GM18502 (cell line): ENCODE data around the gene NPC1L1.

Source experiments
- ATAC-seq: cut with Tn5 transposase; IDR thresholded peaks from one replicate; pipeline ENCODE4 v1.9.1; 2021; ENCODE audit warnings: mild to moderate bottlenecking; ENCODE audit not compliant: unreplicated experiment, poor library complexity

The NPC1L1 gene

DNA sequence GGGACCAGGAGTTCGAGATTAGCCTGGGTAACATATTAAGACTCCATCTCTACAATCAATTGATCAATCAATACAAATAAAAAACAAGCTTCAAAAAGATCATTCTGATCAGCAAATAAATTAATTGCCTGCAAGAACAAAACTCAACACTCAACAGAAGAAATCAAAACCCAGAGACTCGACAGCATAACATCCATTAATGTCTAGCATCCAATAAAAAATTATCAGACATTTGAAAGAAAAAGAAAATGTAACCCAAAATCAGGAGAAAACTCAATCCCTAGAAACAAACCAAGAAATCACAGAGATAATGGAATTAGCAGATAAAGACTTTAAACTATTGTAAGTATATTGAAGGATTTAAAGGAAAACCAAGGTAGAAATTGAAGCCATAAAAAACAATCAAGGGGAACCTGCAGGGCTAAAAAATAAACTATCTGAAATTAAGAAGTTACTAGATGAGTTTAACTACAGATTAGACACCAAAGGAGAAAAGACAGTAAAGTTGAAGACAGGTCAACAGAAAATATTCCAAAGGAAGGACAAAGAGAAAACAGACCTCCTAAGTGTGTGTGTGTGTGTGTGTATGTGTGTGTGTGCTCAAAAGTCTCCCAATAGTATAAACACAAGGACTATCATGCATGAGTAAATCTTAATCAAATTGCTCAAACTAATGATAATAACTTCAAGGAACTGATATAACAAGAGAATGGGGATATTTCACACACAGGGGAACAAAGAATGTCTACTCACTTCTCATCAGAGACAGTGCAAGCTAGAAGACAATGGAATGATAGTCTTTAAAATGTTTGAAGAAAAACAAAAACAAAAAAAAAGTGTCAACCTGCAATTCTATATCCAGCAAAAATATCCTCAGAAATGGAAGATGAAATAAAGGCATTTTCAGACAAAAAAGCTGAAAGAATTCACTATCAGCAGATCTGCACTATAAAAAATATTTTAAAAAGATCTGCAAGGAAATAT, 58.3 kb downstream of the NPC1L1 start:
- no peak for ATAC-seq

DNA sequence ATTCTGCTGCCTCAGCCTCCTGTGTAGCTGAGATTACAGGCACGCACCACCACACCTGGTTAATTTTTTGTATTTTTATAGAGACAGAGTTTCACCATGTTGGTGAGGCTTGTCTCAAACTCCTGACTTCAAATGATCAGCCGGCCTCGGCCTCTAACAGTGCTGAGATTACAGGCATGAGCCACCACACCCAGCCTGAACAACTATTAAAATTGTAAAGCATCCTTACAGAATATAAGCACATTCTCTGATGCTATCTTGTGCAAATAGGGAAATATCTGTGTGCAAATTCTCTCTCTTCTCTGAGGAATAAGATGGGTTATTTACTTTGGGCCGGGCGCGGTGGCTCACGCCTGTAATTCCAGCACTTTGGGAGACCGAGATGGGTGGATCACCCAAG, 63.2 kb downstream of the NPC1L1 start:
- no peak for ATAC-seq

DNA sequence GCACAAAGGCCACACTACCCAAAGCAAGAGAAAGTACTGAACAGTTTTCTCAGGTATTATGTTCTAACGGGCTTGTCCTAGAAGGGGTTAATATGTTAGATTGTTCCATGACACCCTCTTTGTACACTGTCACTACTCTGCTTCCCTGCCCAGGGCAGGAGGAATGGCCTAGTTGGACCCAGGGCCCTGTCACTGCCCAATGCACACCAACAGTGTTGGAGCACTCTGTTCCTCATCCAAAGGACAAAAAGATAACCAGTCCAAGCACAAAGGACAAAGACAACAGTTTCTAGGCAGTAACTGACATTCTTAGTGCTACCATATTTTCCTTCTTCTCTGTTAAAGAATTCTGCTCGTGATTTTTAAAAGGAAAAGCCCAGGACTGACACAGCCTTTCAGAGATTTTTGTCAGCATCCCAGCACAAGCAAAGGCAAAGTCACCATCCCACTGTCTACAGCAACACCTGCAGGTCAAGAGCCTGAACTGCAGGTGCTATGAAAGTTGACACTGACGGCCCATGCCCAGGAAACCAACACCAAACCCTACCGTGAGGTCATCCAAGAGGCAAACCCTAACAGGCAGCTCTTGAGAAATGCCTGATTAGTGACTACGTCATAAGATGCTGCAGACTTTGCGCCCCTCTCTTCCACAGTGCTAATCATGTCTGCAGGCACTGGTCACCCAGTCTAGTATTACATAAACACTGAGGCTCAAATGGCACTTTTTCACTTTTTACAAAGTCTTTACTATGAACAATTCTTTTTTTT, 63.9 kb downstream of the NPC1L1 start:
- ATAC-seq = peak; percentile 90

DNA sequence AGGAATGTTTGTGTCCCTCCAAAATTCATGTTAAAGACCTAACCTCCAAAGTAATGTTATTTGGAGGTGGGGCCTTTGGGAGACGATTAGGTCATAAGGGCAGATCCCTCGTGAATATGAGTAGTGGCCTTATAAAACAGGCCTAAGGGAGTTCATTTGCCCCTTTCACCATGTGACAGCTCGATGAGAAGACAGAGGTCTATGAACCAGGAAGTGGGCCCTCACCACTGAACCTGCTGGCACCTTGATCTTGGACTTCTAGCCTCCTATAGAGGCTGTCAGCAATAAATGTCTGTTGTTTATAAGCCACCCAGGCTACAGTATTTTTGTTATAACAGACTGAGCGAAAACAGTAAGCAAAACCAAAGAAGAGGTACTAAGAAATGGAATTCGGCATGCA, 64.8 kb downstream of the NPC1L1 start:
- ATAC-seq = no peak

GRCh38 chr7:44473295-44473694, 67.8 kb downstream of the NPC1L1 start:
- ATAC-seq = no peak

GRCh38 chr7:44472843-44473242, 68.3 kb downstream of the NPC1L1 start:
- no peak for ATAC-seq

- no peak for ATAC-seq
Observed at GRCh38 chr7:44471850-44472249, 69.3 kb downstream of the NPC1L1 start.

DNA sequence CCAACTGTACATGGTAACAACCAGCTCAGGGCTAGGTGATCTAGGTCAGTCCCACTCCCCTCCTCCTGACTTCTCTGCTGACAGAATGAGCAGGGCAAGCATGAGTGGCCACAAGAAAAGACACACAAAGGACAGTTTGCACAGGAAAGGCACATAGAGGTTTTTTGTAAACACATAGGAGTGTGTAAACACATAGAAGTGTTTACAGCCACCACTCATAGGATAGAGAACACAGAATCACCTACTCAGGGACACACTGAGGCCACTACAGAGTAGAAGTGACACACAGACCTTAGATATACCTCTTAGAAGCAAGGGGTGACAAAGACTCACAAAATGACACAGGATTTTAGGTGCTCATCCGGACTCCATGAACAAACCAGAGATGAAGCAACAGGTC, 69.7 kb downstream of the NPC1L1 start:
- no peak for ATAC-seq

GRCh38 chr7:44470628-44471245, 70.4 kb downstream of the NPC1L1 start:
- no peak for ATAC-seq

DNA sequence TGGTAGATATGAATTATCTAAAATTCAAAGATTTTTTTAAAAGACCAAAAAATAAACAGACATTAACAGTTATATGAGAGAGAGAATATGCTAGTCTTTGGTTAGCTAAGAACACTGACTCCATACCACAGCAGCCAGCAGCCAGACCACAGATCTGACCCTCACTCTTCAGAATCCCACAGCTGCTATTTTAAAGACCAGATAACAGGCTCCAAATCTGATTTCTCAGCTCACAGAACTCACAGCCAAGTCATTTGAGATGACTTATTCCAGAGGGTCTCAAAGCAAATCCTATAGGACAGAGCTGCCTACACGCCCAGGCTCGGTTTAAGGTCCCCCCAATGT, 71.0 kb downstream of the NPC1L1 start:
- ATAC-seq = no peak

DNA sequence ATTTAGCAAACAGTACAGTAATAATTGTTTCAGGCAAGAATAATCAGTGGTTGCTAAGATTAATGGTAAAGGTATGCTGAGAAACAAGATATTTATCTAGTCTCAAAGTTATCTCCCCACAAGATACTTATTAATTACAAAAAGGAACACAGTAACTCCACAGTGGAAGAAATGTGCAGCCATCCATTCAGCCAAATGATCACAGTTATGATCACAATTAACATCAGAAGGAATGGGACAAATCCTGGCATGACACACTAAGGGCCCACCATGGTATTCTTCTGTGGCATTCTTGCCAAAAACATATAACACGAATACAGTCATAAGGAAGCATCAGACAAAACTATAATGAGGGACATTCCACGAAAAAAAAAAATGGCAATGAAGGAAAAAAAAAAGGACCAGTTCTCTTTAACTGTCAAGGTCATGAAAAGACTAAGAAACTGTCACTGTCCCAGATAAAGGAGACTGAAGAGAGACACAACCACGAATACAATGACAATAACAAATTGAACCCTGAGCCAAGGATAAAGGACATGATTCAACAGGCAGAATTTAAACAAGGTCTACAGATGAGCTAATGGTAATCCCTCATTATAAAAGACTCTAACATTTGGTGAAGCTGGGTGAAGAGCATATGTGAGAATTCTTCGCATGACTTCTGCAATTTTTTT, 71.5 kb downstream of the NPC1L1 start:
- ATAC-seq = no peak

- no peak for ATAC-seq
Observed at GRCh38 chr7:44467217-44467548, 73.9 kb downstream of the NPC1L1 start.

DNA sequence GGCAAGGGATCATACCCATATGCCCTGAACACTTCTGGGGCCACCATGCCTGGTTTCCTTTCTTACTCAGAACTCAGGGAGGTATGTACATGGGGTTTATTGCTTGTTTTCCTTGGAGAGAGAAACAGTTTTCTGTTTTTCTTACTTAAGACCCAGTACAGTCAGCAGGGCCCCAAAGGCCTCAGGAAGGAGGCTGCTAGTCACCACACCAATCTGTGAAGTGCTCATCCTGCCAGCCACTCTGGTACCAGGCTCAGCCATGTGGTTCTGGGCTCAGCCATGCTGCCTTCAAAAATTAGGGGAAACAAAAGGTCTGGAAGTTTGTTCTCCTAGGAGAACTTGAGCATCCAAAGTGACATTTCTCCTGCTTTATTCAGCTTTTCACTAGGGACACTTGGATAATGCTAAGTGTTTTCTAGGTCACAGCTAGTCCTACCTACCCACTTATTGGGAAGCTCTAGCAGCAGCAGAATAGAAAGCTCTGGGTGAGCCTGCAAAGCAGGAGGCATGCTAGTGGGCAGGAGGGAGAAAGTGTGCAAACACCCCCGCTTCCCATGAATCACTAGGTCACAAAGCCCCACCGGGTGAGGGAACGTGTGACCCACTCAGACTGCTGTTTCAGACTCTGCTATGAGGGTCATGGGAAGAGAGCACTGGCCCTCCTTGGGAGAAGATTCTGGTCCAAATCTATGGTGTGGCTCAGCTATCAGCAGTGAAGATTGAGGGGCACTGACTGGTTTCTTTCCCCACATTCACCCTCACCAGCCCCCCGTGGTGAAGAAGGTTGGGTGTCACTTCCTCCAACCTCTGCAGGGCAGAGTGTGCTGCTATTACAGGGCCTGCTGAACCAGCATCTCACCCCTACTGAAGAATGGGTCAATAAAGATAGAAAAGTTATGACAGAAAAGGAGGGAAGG, 74.6 kb downstream of the NPC1L1 start:
- ATAC-seq = no peak

- no peak for ATAC-seq
Observed at GRCh38 chr7:44465490-44465889, 75.6 kb downstream of the NPC1L1 start.

DNA sequence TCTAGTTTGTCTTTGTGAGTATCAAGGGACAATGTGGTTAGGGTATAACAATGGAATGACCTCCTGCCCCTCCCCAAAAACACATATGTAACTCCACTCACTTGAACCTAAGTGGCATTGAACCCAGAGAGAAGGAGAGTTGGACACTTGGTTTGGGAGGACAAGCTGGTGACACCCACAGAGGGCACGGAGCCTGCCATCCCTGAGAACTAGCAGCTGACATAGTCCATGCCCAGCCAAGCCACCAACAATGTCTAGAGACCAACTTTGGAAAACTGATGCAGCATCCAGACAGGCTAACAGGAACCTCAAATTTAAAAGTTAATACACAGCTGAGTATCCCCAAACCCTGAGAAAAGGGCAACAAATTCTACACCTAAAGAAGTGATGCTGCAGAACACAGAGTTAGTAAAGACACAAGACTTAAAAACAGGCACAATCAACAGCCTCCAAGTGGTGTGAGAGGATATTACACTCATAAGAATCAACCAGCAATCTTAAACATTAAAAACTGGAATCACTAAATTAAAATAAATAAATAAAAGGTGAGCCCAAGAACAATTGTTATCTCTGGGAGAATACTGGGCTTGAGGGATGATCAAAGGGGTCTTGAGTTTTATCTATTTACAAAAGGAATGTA, 77.8 kb downstream of the NPC1L1 start:
- ATAC-seq = no peak
